Panc1 (cell line): ENCODE results near the gene B4GALNT4. TPM values are rescaled to one million over a fixed set of nuclear protein-coding genes. Genes with fewer than 3 reads are reported as not detected.

Source experiments
- ATAC-seq: fragments of 200-7000 bp; cut with Tn5 transposase; 2 replicates; pipeline ENCODE4 v1.9.1; 2020; ENCODE audit warnings: mild to moderate bottlenecking, moderate library complexity
- BruUV-seq: library from RNA; stranded (reverse); fragments of 400-500 nt; replicated peaks from 2 replicates; lab custom pipeline; 2021; lab: Mats Ljungman, UMichigan
- CTCF ChIA-PET: fragments of 300-600 bp; sonication (Branson Sonifier 250); formaldehyde crosslinking; loops from one replicate; lab custom pipeline; 2022; ENCODE audit warnings: antibody characterized with exemption; lab: Charles Lee
- POLR2A ChIA-PET: fragments of 300-600 bp; sonication (Branson Sonifier 250); formaldehyde crosslinking; loops from one replicate; lab custom pipeline; 2022; ENCODE audit warnings: antibody characterized with exemption; lab: Charles Lee
- DNase-seq: peaks from one replicate; pipeline ENCODE4 v3.0.0-alpha.2; 2010; ENCODE audit warnings: low read depth, low spot score
- H3K27ac ChIP-seq: 2 replicates; pipeline ENCODE4 v1.5.1; 2011; ENCODE audit warnings: mild to moderate bottlenecking, low read length, inconsistent platforms
- H3K27me3 ChIP-seq: fragments of 200-500 bp; sonication (Bioruptor generic); 2 replicates; pipeline ENCODE4 v1.6.0; 2014; ENCODE audit warnings: low read length, inconsistent platforms; ENCODE audit not compliant: control insufficient read depth, insufficient read depth
- H3K36me3 ChIP-seq: fragments of 200-500 bp; sonication (Bioruptor generic); 2 replicates; pipeline ENCODE4 v1.5.1; 2014; ENCODE audit warnings: inconsistent platforms, mild to moderate bottlenecking, low read length, moderate library complexity; ENCODE audit not compliant: control insufficient read depth, insufficient read depth
- H3K4me1 ChIP-seq: 2 replicates; pipeline ENCODE4 v1.5.1; 2011; ENCODE audit warnings: inconsistent platforms, mild to moderate bottlenecking, low read length, moderate library complexity; ENCODE audit not compliant: control insufficient read depth, insufficient read depth
- H3K4me3 ChIP-seq, 2 experiments: 2 replicates each; pipeline ENCODE4 v1.5.1; 2011 to 2012; ENCODE audit warnings: low read depth in 2 of 2, low read length in 2 of 2, mild to moderate bottlenecking in 2 of 2, inconsistent platforms in 1 of 2, moderate library complexity in 1 of 2
- H3K9me3 ChIP-seq: fragments of 200-500 bp; sonication (Bioruptor generic); 2 replicates; pipeline ENCODE4 v1.5.1; 2014; ENCODE audit warnings: low read depth, mild to moderate bottlenecking, inconsistent platforms, low read length, moderate library complexity; ENCODE audit not compliant: control insufficient read depth, insufficient read depth
- CTCF ChIP-seq: fragments of 450-650 bp; IDR thresholded peaks from 2 replicates; pipeline ENCODE4 v1.5.1; 2017; ENCODE audit warnings: mild to moderate bottlenecking
- POLR2AphosphoS5 ChIP-seq: IDR thresholded peaks from 2 replicates; pipeline ENCODE4 v1.6.1; 2012; ENCODE audit warnings: mild to moderate bottlenecking, low read depth, low read length, moderate library complexity
- REST ChIP-seq, 2 experiments: IDR thresholded peaks; 2 replicates each; pipeline ENCODE4 v1.6.1; 2011 to 2012; ENCODE audit warnings: low read depth in 2 of 2, control low read depth in 1 of 2, low read length in 1 of 2, mild to moderate bottlenecking in 1 of 2, moderate library complexity in 1 of 2; ENCODE audit not compliant: insufficient read depth in 1 of 2
- SIN3A ChIP-seq: IDR thresholded peaks from 2 replicates; pipeline ENCODE4 v1.6.1; 2012; ENCODE audit warnings: low read depth, mild to moderate bottlenecking, low read length, moderate library complexity, borderline replicate concordance; ENCODE audit not compliant: insufficient read depth
- TCF7L2 ChIP-seq: IDR thresholded peaks from 2 replicates; pipeline ENCODE4 v1.6.1; 2011; ENCODE audit warnings: mild to moderate bottlenecking, low read depth, low read length, inconsistent platforms
- in situ Hi-C: cut with HindIII; loops from 2 replicates; pipeline ENCODE4 v1.10.0; 2016; ENCODE audit warnings: low sequenced_read_pairs, low pct_unique_long_range_greater_than_20kb
- intact Hi-C: fragments of 100-400 bp; cut with micrococcal nuclease; formaldehyde crosslinking; loops from one replicate; pipeline ENCODE4 v1.10.0; 2022; ENCODE audit not compliant: unreplicated experiment
- total RNA-seq: library from RNA; stranded (reverse); gene quantifications from one replicate; pipeline ENCODE4 v1.2.1, GENCODE V29; 2021; ENCODE audit not compliant: unreplicated experiment

The B4GALNT4 gene
- total RNA-seq, 1 experiment from 2014 or later, result 122 TPM

GRCh38 chr11:426851-427250 lies 57.6 kb downstream of the B4GALNT4 start:
- intact Hi-C loops (no loop called here), in situ Hi-C loops (no loop called here)
- ChIA-PET CTCF (interaction anchor here (0.7 to 1.0 kb wide), 2 partner anchors 12 to 20 kb away, joined by 3 to 4 read pairs; no protein-coding TSS in a partner anchor), POLR2A (no interaction called here)
- Histone ChIP-seq H3K4me3 (no peak overlapping the region), H3K27me3 (no peaks in the 10 kb centered on the region), H3K9me3 (no peaks in the 10 kb centered on the region), H3K36me3 (no peaks in the 10 kb centered on the region), H3K4me1 (peaks cover 7% of the 10 kb centered on the region), H3K27ac (no peak overlapping the region)
- BruUV-seq, result no TSS peak
- TF ChIP-seq TCF7L2 (no peak), SIN3A (no peak)
- no peak for ATAC-seq
- no peak for DNase-seq

GRCh38 chr11:428295-428694 lies 59.0 kb downstream of the B4GALNT4 start:
- POLR2A ChIA-PET, result no interaction called here
- in situ Hi-C loops (no loop called here), intact Hi-C loops (no loop called here)
- Histone ChIP-seq H3K4me1 (peaks cover 11% of the 10 kb centered on the region), H3K27me3 (no peaks in the 10 kb centered on the region), H3K27ac (no peak overlapping the region), H3K4me3 (no peak overlapping the region), H3K9me3 (no peaks in the 10 kb centered on the region), H3K36me3 (no peaks in the 10 kb centered on the region)
- ATAC-seq, result no peak
- TF ChIP-seq POLR2AphosphoS5 (no peak), CTCF (no peak)
- CTCF ChIA-PET, result no interaction called here
- DNase-seq, result no peak
- no TSS peak for BruUV-seq

- Histone ChIP-seq H3K4me3 (no peak overlapping the region), H3K27me3 (no peaks in the 10 kb centered on the region), H3K4me1 (peaks cover 11% of the 10 kb centered on the region), H3K27ac (no peak overlapping the region), H3K36me3 (no peaks in the 10 kb centered on the region), H3K9me3 (no peaks in the 10 kb centered on the region)
- POLR2A ChIA-PET, result no interaction called here
- no TSS peak for BruUV-seq
- CTCF ChIA-PET, result no interaction called here
- in situ Hi-C loops (no loop called here), intact Hi-C loops (no loop called here)
- no peak for DNase-seq
- no peak for TF ChIP-seq CTCF
- TF ChIP-seq TCF7L2, result no peak
- no peak for TF ChIP-seq REST (IDR thresholded peaks at IDR 0.05; ENCODE audit: insufficient read depth in 1 of 2, low read depth in 2 of 2, low read length in 1 of 2)
- no peak for TF ChIP-seq SIN3A
- ATAC-seq, result no peak
Measured at GRCh38 chr11:429391-429790, 60.1 kb downstream of the B4GALNT4 start.
